Femur (tissue), 1 donor: ENCODE results near the gene PDXK.

ENCODE experiments used
- DNase-seq: peaks from one replicate; pipeline ENCODE4 v3.0.0-alpha.2; 2017

The PDXK gene

GRCh38 chr21:43744725-43745124 is 25.8 kb downstream of the PDXK start:
- DNase-seq: no peak

- no peak for DNase-seq
Measured at GRCh38 chr21:43745772-43746517, 27.0 kb downstream of the PDXK start.

- no peak for DNase-seq
Measured at GRCh38 chr21:43748622-43749021, 29.7 kb downstream of the PDXK start.

- DNase-seq: no peak
Measured at GRCh38 chr21:43749651-43750262, 30.8 kb downstream of the PDXK start.

GRCh38 chr21:43750339-43751033 is 31.6 kb downstream of the PDXK start:
- DNase-seq: no peak

GRCh38 chr21:43751955-43752591 is 33.1 kb downstream of the PDXK start:
- no peak for DNase-seq

- no peak for DNase-seq
Measured at GRCh38 chr21:43752758-43753438, 34.0 kb downstream of the PDXK start.

- DNase-seq: no peak
Measured at GRCh38 chr21:43753439-43753799, 34.5 kb downstream of the PDXK start.

- no peak for DNase-seq
Measured at GRCh38 chr21:43754948-43755781, 36.2 kb downstream of the PDXK start.

- DNase-seq: no peak
Measured at GRCh38 chr21:43755820-43756594, 37.1 kb downstream of the PDXK start.

- no peak for DNase-seq
Measured at GRCh38 chr21:43757601-43758000, 38.7 kb downstream of the PDXK start.

- DNase-seq: peak; percentile 70
Measured at GRCh38 chr21:43758111-43758641, 39.2 kb downstream of the PDXK start.

- no peak for DNase-seq
Measured at GRCh38 chr21:43758811-43759210, 39.9 kb downstream of the PDXK start.

GRCh38 chr21:43759651-43760050 is 40.7 kb downstream of the PDXK start:
- no peak for DNase-seq

GRCh38 chr21:43760391-43760958 is 41.5 kb downstream of the PDXK start:
- no peak for DNase-seq

- DNase-seq: no peak
Measured at GRCh38 chr21:43761886-43762285, 43.0 kb downstream of the PDXK start.

- no peak for DNase-seq
Measured at GRCh38 chr21:43762303-43763128, 43.6 kb downstream of the PDXK start.

- no peak for DNase-seq
Measured at GRCh38 chr21:43763901-43764523, 45.1 kb downstream of the PDXK start.
